H1 (cell line): ENCODE results near the gene NWD2.

Experiments
- CBX5 ChIP-seq: fragments of 300-800, 300-1000 bp; sonication (generic); IDR thresholded peaks from 2 replicates; pipeline ENCODE4 v1.7.1; 2016; ENCODE audit warnings: antibody characterized with exemption, low read length, low read depth
- CBX8 ChIP-seq: fragments of 300-800, 300-1000 bp; sonication (generic); IDR thresholded peaks from 2 replicates; pipeline ENCODE4 v1.7.1; 2016; ENCODE audit warnings: low read depth, low read length, borderline replicate concordance
- CTCF ChIP-seq, 3 experiments: IDR thresholded peaks; 1 replicate in 2 of 3; 2 replicates in 1 of 3; pipeline versions ENCODE4 v1.5.1 to v1.6.1; 2011; ENCODE audit warnings: low read length in 3 of 3, mild to moderate bottlenecking in 3 of 3, inconsistent platforms in 2 of 3, low read depth in 1 of 3, moderate library complexity in 1 of 3; ENCODE audit not compliant: insufficient read depth in 1 of 3; ENCODE audit errors: control extremely low read depth in 1 of 3
- EGR1 ChIP-seq: IDR thresholded peaks from 2 replicates; pipeline ENCODE4 v1.6.1; 2011; ENCODE audit warnings: low read depth, low read length, borderline replicate concordance
- EZH2 ChIP-seq: fragments of 200-600 bp; sonication (generic); IDR thresholded peaks from 2 replicates; pipeline ENCODE4 v1.7.1; 2012; ENCODE audit warnings: low read depth, mild to moderate bottlenecking, moderate library complexity, low read length, inconsistent platforms; ENCODE audit not compliant: severe bottlenecking
- KDM4A ChIP-seq: IDR thresholded peaks from one replicate; pipeline ENCODE4 v1.7.1; 2012; ENCODE audit warnings: low read depth, mild to moderate bottlenecking, moderate library complexity, low read length, inconsistent platforms; ENCODE audit not compliant: severe bottlenecking
- POLR2A ChIP-seq, 2 experiments: IDR thresholded peaks; 1 replicate in 1 of 2; 2 replicates in 1 of 2; pipeline ENCODE4 v1.6.1; 2011; ENCODE audit warnings: low read depth in 2 of 2, low read length in 2 of 2, mild to moderate bottlenecking in 2 of 2; ENCODE audit errors: control extremely low read depth in 1 of 2
- POLR2AphosphoS5 ChIP-seq: IDR thresholded peaks from 2 replicates; pipeline ENCODE4 v1.6.1; 2011; ENCODE audit warnings: low read depth, low read length
- RXRA ChIP-seq: IDR thresholded peaks from 2 replicates; pipeline ENCODE4 v1.6.1; 2011; ENCODE audit warnings: low read depth, mild to moderate bottlenecking, low read length, moderate library complexity; ENCODE audit not compliant: insufficient read depth
- SP1 ChIP-seq: IDR thresholded peaks from 2 replicates; pipeline ENCODE4 v1.6.1; 2011; ENCODE audit warnings: low read depth, low read length
- USF2 ChIP-seq: IDR thresholded peaks from 2 replicates; pipeline ENCODE4 v1.6.1; 2011; ENCODE audit warnings: low read length, improper control_type of control experiment
- YY1 ChIP-seq: IDR thresholded peaks from 2 replicates; pipeline ENCODE4 v1.6.1; 2011; ENCODE audit warnings: low read depth, mild to moderate bottlenecking, low read length
- TF ChIP-seq, protein P1 (sequence below): IDR thresholded peaks from 2 replicates; pipeline ENCODE4 v1.6.1; 2012; ENCODE audit warnings: inconsistent platforms

DNA sequence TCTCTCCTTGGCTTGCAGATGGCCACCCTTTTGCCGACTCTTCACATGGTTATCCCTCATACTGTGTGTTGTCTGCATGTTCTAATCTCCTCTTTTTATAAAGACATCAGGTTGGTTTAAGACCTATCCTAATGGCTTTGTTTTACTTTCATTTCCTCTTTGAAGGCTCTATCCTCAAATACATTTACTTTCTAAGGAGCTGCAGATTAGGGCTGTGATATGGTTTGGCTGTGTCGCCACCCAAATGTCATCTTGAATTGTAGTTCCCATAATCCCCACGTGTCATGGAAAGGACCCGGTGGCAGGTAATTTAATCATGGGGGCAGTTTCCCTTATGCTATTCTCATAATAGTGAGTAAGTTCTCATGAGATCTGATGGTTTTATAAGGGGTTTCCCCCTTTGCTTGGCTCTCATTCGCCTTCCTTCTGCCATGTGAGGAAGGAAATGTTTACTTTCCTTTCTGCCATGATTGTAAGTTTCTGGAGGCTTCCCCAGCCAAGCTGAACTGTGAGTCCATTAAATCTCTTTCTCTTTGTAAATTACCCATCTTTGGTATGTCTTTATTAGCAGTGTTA, 237.1 kb downstream of the NWD2 start:
- TF ChIP-seq YY1 (no peak), POLR2AphosphoS5 (no peak), CTCF (IDR thresholded peaks at IDR 0.05; ENCODE audit: control extremely low read depth in 1 of 3, insufficient read depth in 1 of 3, low read depth in 1 of 3, low read length in 3 of 3) (no peak), EGR1 (no peak), POLR2A (IDR thresholded peaks at IDR 0.05; ENCODE audit: control extremely low read depth in 1 of 2, low read depth in 2 of 2, low read length in 2 of 2) (no peak), CBX8 (no peak), KDM4A (no peak), USF2 (no peak), CBX5 (no peak), RXRA (no peak), SP1 (no peak), EZH2 (no peak)
- TF ChIP-seq, protein P1, sequence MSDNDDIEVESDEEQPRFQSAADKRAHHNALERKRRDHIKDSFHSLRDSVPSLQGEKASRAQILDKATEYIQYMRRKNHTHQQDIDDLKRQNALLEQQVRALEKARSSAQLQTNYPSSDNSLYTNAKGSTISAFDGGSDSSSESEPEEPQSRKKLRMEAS: no peak
